A549 (cell line): Measurements from ENCODE around the gene ABCA5. TPM values are rescaled to one million over a fixed set of nuclear protein-coding genes. Genes with fewer than 3 reads are reported as not detected.

Source experiments
- ATAC-seq, 2 experiments: fragments of 200-7000 bp in 1 of 2; fragments of >200 bp in 1 of 2; cut with Nextera tagmentation in 1 of 2; cut with Tn5 transposase in 1 of 2; 3 replicates each; pipeline versions ENCODE4 v1.8.0 to v1.9.1; 2018 to 2020; ENCODE audit warnings: mild to moderate bottlenecking in 1 of 2, moderate library complexity in 1 of 2
- CTCF ChIA-PET: fragments of 300-600 bp; sonication (Branson Sonifier 250); formaldehyde crosslinking; extraction: SDS; loops from one replicate; lab custom pipeline; 2021; ENCODE audit warnings: antibody characterized with exemption, inconsistent platforms; lab: Yijun Ruan, JAX
- POLR2A ChIA-PET: fragments of 350-600 bp; formaldehyde crosslinking; extraction: SDS; loops from one replicate; lab custom pipeline; 2021; ENCODE audit warnings: antibody characterized with exemption, inconsistent platforms; lab: Yijun Ruan, JAX
- DNase-seq, 2 experiments: peaks; one replicate each; pipeline versions ENCODE4 v3.0.0 to v3.0.0-alpha.2; 2011 to 2016; ENCODE audit warnings: low read depth in 1 of 2, low spot score in 1 of 2
- FAIRE-seq: peaks from 2 replicates; lab custom pipeline; 2011; peaks lifted over from hg19 to GRCh38; lab: Jason Lieb, UNC
- H3K27ac ChIP-seq, 2 experiments: fragments of >200 bp; sonication (Bioruptor Twin); formaldehyde crosslinking; 3 replicates each; pipeline ENCODE4 v1.5.1; 2016 to 2017
- H3K4me1 ChIP-seq: fragments of >200 bp; sonication (Bioruptor Twin); formaldehyde crosslinking; 3 replicates; pipeline ENCODE4 v1.6.1; 2016
- H3K4me2 ChIP-seq: fragments of >200 bp; sonication (Bioruptor Twin); formaldehyde crosslinking; 3 replicates; pipeline ENCODE4 v1.6.1; 2016
- H3K4me3 ChIP-seq: fragments of >200 bp; sonication (Bioruptor Twin); formaldehyde crosslinking; 3 replicates; pipeline ENCODE4 v1.5.1; 2016
- H3K9me3 ChIP-seq: fragments of >200 bp; sonication (Bioruptor Twin); formaldehyde crosslinking; 3 replicates; pipeline ENCODE4 v1.6.1; 2016
- CEBPB ChIP-seq, 2 experiments: fragments of >200 bp in 1 of 2; sonication (Bioruptor Twin) in 1 of 2; formaldehyde crosslinking in 1 of 2; IDR thresholded peaks; 2 replicates each; pipeline ENCODE4 v1.6.1; 2012 to 2016
- HEYL ChIP-seq: fragments of 250-450 bp; sonication (Bioruptor Pico); IDR thresholded peaks from 2 replicates; pipeline ENCODE4 v1.8.0; 2021; ENCODE audit warnings: mild to moderate bottlenecking, moderate library complexity
- HOXB13 ChIP-seq: fragments of 250-450 bp; sonication (Bioruptor Pico); IDR thresholded peaks from 2 replicates; pipeline ENCODE4 v1.5.0; 2020; ENCODE audit warnings: low read depth, mild to moderate bottlenecking, moderate library complexity
- KDM5A ChIP-seq: fragments of 200-600 bp; sonication (generic); IDR thresholded peaks from 2 replicates; pipeline ENCODE4 v1.6.1; 2016; ENCODE audit warnings: antibody characterized with exemption, mild to moderate bottlenecking
- NFE2L2 ChIP-seq: fragments of 150-350 bp; conservative IDR thresholded peaks from 2 replicates; pipeline ENCODE4 v1.6.1; 2014; ENCODE audit warnings: low read length
- RAD21 ChIP-seq, 2 experiments: fragments of >200 bp in 1 of 2; sonication (Bioruptor Twin) in 1 of 2; formaldehyde crosslinking in 1 of 2; IDR thresholded peaks in 1 of 2; conservative IDR thresholded peaks in 1 of 2; 2 replicates in 1 of 2; 3 replicates in 1 of 2; pipeline ENCODE4 v1.6.1; 2012 to 2018; ENCODE audit warnings: inconsistent platforms in 1 of 2
- SMC3 ChIP-seq: fragments of >200 bp; sonication (Bioruptor Twin); formaldehyde crosslinking; IDR thresholded peaks from 3 replicates; pipeline ENCODE4 v1.6.1; 2018; ENCODE audit warnings: inconsistent platforms
- TP53 ChIP-seq: fragments of 250-450 bp; sonication (Bioruptor Pico); IDR thresholded peaks from 2 replicates; pipeline ENCODE4 v1.5.0; 2021; ENCODE audit warnings: mild to moderate bottlenecking, moderate library complexity
- WGBS: methylation state at CpG from one replicate; pipeline ENCODE4 v1.1.6; 2017; ENCODE audit errors: missing lambda C conversion rate; 5-methylcytosine and 5-hydroxymethylcytosine counted together
- polyA plus RNA-seq, 4 experiments: library from polyadenylated mRNA; depleted of rRNA in 3 of 4; stranded (reverse); fragments of >200 nt; fragmentation: RNase III in 1 of 4; extraction: RNeasy Plus Mini Kit Qiagen cat#74134 plus additional on column Dnase treatment in 1 of 4; gene quantifications; 2 replicates in 3 of 4; 3 replicates in 1 of 4; pipeline ENCODE4 v1.2.3, GENCODE V29; 2011 to 2017
- TF ChIP-seq, protein P1 (sequence below): fragments of >200 bp; sonication (Bioruptor Twin); formaldehyde crosslinking; IDR thresholded peaks from 3 replicates; pipeline ENCODE4 v1.5.1; 2016
- TF ChIP-seq, protein P2 (sequence below): fragments of 150-350 bp; IDR thresholded peaks from 2 replicates; pipeline ENCODE4 v1.6.1; 2014; ENCODE audit warnings: low read depth, mild to moderate bottlenecking, low read length
- TF ChIP-seq, protein P3 (sequence below): IDR thresholded peaks from 2 replicates; pipeline ENCODE4 v1.6.1; 2012

The ABCA5 gene
- polyA plus RNA-seq, 2 of the 4 experiments (the other 2 are of a cell fraction) = 4.5 to 9.1 TPM

DNA sequence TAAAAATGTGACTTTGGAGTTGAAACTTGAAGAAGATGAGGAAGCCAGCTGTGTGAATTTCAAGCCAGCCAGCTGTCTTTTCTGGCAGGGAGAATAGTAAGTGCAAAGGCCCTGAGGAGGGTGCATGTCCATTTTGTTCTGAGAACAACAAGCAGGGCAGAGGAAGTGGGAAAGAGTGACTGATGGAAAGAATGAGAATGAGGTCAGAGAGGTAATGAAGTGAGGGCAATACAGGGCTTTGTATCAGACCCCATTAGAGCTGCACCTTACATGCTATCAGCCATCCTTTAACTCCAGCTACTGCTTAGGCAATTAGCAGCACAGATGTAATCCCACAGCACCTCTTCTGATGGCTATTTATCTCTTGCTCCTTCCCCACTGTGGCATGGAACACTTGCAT lies 34.2 kb upstream of the ABCA5 start (continued):
- no peak for TF ChIP-seq HEYL

DNA sequence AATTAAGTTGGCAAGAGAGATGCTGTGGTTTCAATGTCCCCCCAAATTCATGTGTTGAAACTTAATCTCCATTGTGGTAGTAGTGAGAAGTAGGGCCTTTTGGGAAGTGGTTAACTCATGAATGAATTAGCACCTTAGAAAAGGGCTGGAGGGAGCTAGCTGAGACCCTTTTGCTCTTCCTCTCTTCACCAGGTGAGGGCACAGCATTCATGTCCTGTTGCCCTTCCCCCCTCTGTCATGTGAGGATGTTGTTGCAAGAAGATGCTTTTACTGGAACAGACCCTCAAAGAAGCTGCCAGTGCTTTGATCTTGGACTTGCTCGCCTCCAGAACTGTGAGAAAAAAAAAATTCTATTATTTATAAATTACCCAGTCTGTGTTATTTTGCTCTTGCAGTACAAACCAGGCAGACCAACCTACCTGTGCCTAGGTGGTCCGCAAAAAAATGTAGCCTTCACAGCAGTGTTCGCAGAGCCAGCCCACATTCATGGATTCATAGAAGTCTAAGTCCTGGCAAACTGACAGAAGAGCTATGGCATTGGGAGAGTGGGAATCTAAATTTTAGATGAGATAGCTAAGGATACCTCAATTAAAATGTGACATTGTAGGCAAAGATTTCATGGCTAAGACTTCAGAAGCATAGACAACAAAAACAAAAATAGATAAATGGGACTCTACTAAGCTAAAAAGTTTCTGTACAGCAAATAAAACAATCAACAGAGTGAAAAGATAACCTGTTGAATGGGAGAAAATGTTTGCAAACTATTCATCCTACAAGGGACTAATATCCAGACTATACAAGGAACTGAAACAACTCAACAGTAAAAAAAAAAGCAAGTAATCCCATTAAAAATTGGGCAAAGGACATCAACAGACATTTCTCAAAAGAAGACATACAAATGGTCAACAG lies 32.0 kb upstream of the ABCA5 start:
- H3K4me1 ChIP-seq = no peaks in the 10 kb centered on the region
- H3K4me2 ChIP-seq = no peak overlapping the region
- FAIRE-seq (no peak), DNase-seq (peak in 1 of 2 experiments; percentile 29), ATAC-seq (peak in 1 of 2 experiments; percentile 64; a peak in 2 of 6 replicates)
- H3K27ac ChIP-seq = no peak overlapping the region
- WGBS = 62% methylated on average over 3 of the region's 3 CpGs
- POLR2A ChIA-PET = no interaction called here
- H3K4me3 ChIP-seq = no peak overlapping the region
- CTCF ChIA-PET = interaction anchor here (0.8 to 5.8 kb wide), 11 partner anchors 9 to 1202 kb away, joined by 3 to 49 read pairs (median 3); no protein-coding TSS in a partner anchor
- H3K9me3 ChIP-seq = no peaks in the 10 kb centered on the region
- TF ChIP-seq SMC3 (peak; percentile 47; the same call in 2 of the 3 replicates), HOXB13 (CRISPR knock-in tag) (no peak), CEBPB (IDR thresholded peaks at IDR 0.05) (no peak), RAD21 (conservative IDR thresholded peaks at IDR 0.05 in 1 of 2, IDR thresholded peaks at IDR 0.05 in 1 of 2) (peak; percentile 32 to 48; a peak in 3 of 5 replicates), TP53 (no peak)
- TF ChIP-seq, protein P1, sequence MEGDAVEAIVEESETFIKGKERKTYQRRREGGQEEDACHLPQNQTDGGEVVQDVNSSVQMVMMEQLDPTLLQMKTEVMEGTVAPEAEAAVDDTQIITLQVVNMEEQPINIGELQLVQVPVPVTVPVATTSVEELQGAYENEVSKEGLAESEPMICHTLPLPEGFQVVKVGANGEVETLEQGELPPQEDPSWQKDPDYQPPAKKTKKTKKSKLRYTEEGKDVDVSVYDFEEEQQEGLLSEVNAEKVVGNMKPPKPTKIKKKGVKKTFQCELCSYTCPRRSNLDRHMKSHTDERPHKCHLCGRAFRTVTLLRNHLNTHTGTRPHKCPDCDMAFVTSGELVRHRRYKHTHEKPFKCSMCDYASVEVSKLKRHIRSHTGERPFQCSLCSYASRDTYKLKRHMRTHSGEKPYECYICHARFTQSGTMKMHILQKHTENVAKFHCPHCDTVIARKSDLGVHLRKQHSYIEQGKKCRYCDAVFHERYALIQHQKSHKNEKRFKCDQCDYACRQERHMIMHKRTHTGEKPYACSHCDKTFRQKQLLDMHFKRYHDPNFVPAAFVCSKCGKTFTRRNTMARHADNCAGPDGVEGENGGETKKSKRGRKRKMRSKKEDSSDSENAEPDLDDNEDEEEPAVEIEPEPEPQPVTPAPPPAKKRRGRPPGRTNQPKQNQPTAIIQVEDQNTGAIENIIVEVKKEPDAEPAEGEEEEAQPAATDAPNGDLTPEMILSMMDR = peak; percentile 36
- TF ChIP-seq, protein P2, sequence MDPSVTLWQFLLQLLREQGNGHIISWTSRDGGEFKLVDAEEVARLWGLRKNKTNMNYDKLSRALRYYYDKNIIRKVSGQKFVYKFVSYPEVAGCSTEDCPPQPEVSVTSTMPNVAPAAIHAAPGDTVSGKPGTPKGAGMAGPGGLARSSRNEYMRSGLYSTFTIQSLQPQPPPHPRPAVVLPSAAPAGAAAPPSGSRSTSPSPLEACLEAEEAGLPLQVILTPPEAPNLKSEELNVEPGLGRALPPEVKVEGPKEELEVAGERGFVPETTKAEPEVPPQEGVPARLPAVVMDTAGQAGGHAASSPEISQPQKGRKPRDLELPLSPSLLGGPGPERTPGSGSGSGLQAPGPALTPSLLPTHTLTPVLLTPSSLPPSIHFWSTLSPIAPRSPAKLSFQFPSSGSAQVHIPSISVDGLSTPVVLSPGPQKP = no peak

DNA sequence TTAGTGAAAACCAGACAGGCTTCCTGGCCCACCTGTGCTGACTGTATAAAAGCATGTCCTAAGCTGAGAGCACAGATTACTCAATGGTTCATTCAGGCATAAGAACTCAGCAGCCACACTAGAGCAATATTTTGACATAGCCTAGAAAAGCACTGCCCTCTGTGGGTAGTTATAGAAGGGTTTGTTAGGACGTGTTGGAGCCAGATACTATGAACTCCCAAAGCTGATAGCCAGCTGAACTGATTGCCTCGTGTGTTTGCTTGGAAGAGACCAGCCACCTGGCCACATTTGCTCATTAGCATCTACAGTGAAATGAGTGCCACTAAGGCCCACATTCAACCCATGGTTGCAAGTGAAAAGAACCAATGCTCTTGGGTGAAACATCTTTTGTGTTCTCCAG lies 30.8 kb upstream of the ABCA5 start:
- ATAC-seq (peak; percentile 68 to 75; a peak in 4 of 6 replicates), DNase-seq (peak in 1 of 2 experiments; percentile 21), FAIRE-seq (no peak)
- no peaks in the 10 kb centered on the region for H3K9me3 ChIP-seq
- H3K4me3 ChIP-seq = no peak overlapping the region
- no peak overlapping the region for H3K27ac ChIP-seq
- peak in 1 of 2 experiments; percentile 34; a peak in 2 of 5 replicates for TF ChIP-seq RAD21 (conservative IDR thresholded peaks at IDR 0.05 in 1 of 2, IDR thresholded peaks at IDR 0.05 in 1 of 2)
- TF ChIP-seq KDM5A = no peak
- TF ChIP-seq, protein P1 = no peak
- TF ChIP-seq, protein P3, sequence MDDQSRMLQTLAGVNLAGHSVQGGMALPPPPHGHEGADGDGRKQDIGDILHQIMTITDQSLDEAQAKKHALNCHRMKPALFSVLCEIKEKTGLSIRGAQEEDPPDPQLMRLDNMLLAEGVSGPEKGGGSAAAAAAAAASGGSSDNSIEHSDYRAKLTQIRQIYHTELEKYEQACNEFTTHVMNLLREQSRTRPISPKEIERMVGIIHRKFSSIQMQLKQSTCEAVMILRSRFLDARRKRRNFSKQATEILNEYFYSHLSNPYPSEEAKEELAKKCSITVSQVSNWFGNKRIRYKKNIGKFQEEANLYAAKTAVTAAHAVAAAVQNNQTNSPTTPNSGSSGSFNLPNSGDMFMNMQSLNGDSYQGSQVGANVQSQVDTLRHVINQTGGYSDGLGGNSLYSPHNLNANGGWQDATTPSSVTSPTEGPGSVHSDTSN = no peak
- TF ChIP-seq NFE2L2 = no peak
- TF ChIP-seq, protein P2 = no peak
- WGBS = 5% methylated on average over 2 of the region's 2 CpGs
- no peak overlapping the region for H3K4me2 ChIP-seq
- no peaks in the 10 kb centered on the region for H3K4me1 ChIP-seq
- ChIA-PET CTCF (interaction anchor here (1.1 to 5.8 kb wide), 7 partner anchors 10 to 1203 kb away, joined by 3 to 49 read pairs (median 3); no protein-coding TSS in a partner anchor), POLR2A (no interaction called here)
